Right lobe of liver (tissue), 6 donors: ENCODE data around the gene ZMIZ1. TPM values are rescaled to one million over a fixed set of nuclear protein-coding genes. Genes with fewer than 3 reads are reported as not detected.

ENCODE experiments used
- ATAC-seq, 4 donors: fragments of 200-7000 bp; cut with Tn5 transposase; one replicate each; pipeline ENCODE4 v1.9.1; 2020; ENCODE audit warnings: mild to moderate bottlenecking in 4 of 4, moderate library complexity in 4 of 4
- DNase-seq, 3 donors: peaks; one replicate each; pipeline ENCODE4 v3.0.0-alpha.2; 2020
- H3K27ac ChIP-seq, 3 donors: fragments of 200-600 bp; one replicate each; pipeline ENCODE4 v1.8.0; 2022
- H3K27me3 ChIP-seq, 2 donors: fragments of 200-600 bp; one replicate each; pipeline ENCODE4 v1.8.0; 2022
- H3K36me3 ChIP-seq, 4 donors: fragments of 200-600 bp; sonication (generic) in 1 of 4; one replicate each; pipeline versions ENCODE4 v1.5.1 to v1.8.0; 2017 to 2022; ENCODE audit warnings: control low read depth in 1 of 4
- H3K4me1 ChIP-seq, 4 donors: fragments of 200-600 bp; sonication (generic) in 1 of 4; one replicate each; pipeline versions ENCODE4 v1.5.1 to v1.8.0; 2017 to 2022; ENCODE audit warnings: control low read depth in 1 of 4
- H3K4me3 ChIP-seq, 3 donors: fragments of 200-600 bp; one replicate each; pipeline ENCODE4 v1.8.0; 2022
- H3K9me3 ChIP-seq, 4 donors: fragments of 200-600 bp; sonication (generic) in 1 of 4; one replicate each; pipeline versions ENCODE4 v1.5.1 to v1.8.0; 2017 to 2022; ENCODE audit warnings: control low read depth in 1 of 4
- CTCF ChIP-seq, 4 donors: fragments of 200-600 bp in 3 of 4; fragments of 450-650 bp in 1 of 4; IDR thresholded peaks; one replicate each; pipeline versions ENCODE4 v1.5.1 to v1.8.0; 2016 to 2022; ENCODE audit warnings: antibody characterized with exemption in 4 of 4, mild to moderate bottlenecking in 2 of 4
- POLR2A ChIP-seq: fragments of 450-650 bp; IDR thresholded peaks from one replicate; pipeline ENCODE4 v1.6.1; 2017; ENCODE audit warnings: antibody characterized with exemption, mild to moderate bottlenecking
- WGBS: methylation state at CpG from one replicate; pipeline ENCODE4 v1.1.6; 2018; ENCODE audit warnings: low coverage, low lambda C conversion rate; ENCODE audit not compliant: insufficient coverage; ENCODE audit errors: missing lambda C conversion rate; 5-methylcytosine and 5-hydroxymethylcytosine counted together
- intact Hi-C, 2 donors: fragments of 100-400 bp; cut with DNase I; formaldehyde crosslinking; loops; one replicate each; pipeline versions ENCODE4 v1.11.2 to v1.14.1; 2022
- total RNA-seq, 6 experiments: library from RNA; depleted of rRNA in 2 of 6; stranded (reverse); fragments of >200 nt in 2 of 6; fragmentation: NEBNext Ultra II Directional in 3 of 6; extraction: Animal tissue kit (Norgen Biotek cat#: 25700) in 3 of 6; gene quantifications; one replicate each; pipeline versions ENCODE4 v1.1.0 to v1.2.4, GENCODE V29; 2016 to 2023
- donor health status: DM: no; HTN: yes; CAD: no.
- donor health status: DM: no; HTN: no; CAD: no.
- donor health status: DM: no; HTN: no; CAD: no.
- donor health status: DM: no; HTN: yes; CAD: no.
- donor health status: DM: no; HTN: yes; CAD: no.

The ZMIZ1 gene
- total RNA-seq, 6 experiments from 2014 or later: 9.9 to 22.8 (median 12.3) TPM

DNA sequence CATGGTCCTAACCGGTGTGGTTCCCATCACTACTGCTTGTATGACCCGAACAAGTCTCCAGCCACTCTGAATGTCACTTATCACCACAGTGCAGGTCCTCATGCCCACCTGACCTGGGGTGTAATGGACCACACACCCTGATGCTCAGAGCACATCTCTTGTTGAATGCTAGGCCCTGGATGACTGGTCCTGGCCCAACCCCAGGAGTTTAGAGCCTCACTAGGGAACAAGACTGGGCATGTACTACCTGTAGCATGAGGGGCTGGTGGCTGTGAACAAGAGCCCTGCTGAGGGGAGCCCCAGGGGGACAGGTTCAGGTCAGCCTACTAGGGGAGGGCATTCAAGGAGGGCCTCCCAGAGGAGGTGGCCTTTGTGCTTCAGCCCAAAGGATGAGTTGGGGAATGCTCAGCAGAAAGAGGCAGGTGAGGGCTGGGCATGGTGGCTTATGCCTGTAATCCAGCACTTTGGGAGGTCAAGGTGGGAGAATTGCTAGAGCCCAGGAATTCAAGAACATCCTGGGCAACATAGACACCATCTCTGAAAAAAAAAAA lies 31.2 kb downstream of the ZMIZ1 start:
- H3K4me3 ChIP-seq: no peak overlapping the region
- DNase-seq (no peak), ATAC-seq (no peak)
- H3K27me3 ChIP-seq: no peaks in the 10 kb centered on the region
- H3K9me3 ChIP-seq: no peaks in the 10 kb centered on the region
- H3K27ac ChIP-seq: no peak overlapping the region
- intact Hi-C loops: loop anchor here in 1 of 2 donors (10.0 kb wide), 1 partner anchor 95 kb away; no protein-coding TSS in a partner anchor
- WGBS: no CpG with 5 or more reads among the region's 2 CpGs
- TF ChIP-seq CTCF (IDR thresholded peaks at IDR 0.05): no peak
- no peak for TF ChIP-seq POLR2A
- H3K36me3 ChIP-seq: no peaks in the 10 kb centered on the region
- peaks cover 0 to 58% (median 22%) of the 10 kb centered on the region in 4 donors for H3K4me1 ChIP-seq

DNA sequence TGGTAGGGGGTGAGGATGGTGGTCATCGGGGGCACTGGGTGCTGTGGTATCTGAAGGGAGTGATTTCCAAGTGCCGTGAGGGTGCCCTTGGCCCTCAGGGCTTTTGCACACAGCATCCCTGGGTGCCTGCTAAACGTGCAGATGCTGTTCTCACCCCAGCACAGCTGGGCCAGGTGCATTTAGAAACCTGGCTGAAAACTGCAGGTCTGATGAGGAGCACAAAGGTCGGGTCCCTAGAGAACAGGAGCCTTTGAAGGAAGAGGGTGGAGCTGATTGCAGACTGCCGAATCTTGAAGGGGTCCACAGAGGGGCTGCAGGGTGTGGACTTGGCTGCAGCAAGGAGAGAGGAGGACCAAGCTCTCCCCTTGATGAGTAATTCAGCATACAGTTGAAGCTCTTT lies 32.0 kb downstream of the ZMIZ1 start:
- H3K27ac ChIP-seq: no peak overlapping the region
- no peak overlapping the region for H3K4me3 ChIP-seq
- DNase-seq (no peak), ATAC-seq (no peak)
- H3K27me3 ChIP-seq: no peaks in the 10 kb centered on the region
- H3K4me1 ChIP-seq: peaks cover 0 to 58% (median 23%) of the 10 kb centered on the region in 4 donors
- WGBS: 65% methylated on average over 4 of the region's 5 CpGs
- TF ChIP-seq CTCF (IDR thresholded peaks at IDR 0.05) (no peak), POLR2A (no peak)
- no peaks in the 10 kb centered on the region for H3K9me3 ChIP-seq
- H3K36me3 ChIP-seq: no peaks in the 10 kb centered on the region
- intact Hi-C loops: no loop called here

- Histone ChIP-seq H3K4me3 (no peak overlapping the region), H3K27me3 (no peaks in the 10 kb centered on the region), H3K4me1 (peaks cover 0 to 58% (median 21%) of the 10 kb centered on the region in 4 donors), H3K36me3 (no peaks in the 10 kb centered on the region), H3K9me3 (no peaks in the 10 kb centered on the region), H3K27ac (no peak overlapping the region)
- intact Hi-C loops: no loop called here
- no peak for DNase-seq
- WGBS: 29% methylated on average over 5 of the region's 22 CpGs
- TF ChIP-seq POLR2A (no peak), CTCF (IDR thresholded peaks at IDR 0.05) (no peak)
- ATAC-seq: no peak
These were observed 33.1 kb downstream of the ZMIZ1 start for GRCh38 chr10:79101560-79102497.

DNA sequence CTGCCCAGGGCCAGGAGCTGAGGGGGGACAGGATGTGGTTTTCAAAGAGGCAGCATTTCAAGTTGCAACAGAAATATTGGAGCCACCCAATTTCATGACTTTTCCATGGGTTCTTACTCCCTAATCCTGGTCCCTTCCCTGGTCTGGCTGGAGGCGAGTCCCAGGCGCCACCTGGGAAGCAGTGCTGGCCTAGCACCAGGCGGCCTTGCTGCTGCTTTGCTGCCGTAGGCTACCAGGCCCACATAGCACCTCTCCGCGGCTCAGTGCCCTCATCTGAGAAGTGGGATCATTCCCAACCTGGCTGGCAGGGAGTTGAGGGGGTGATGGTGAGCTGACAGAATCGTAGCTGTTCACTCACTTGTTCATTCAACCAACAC lies 33.7 kb downstream of the ZMIZ1 start:
- intact Hi-C loops: no loop called here
- peaks cover 0 to 52% (median 18%) of the 10 kb centered on the region in 4 donors for H3K4me1 ChIP-seq
- TF ChIP-seq POLR2A: no peak
- TF ChIP-seq CTCF (IDR thresholded peaks at IDR 0.05): no peak
- H3K9me3 ChIP-seq: no peaks in the 10 kb centered on the region
- H3K36me3 ChIP-seq: no peaks in the 10 kb centered on the region
- ATAC-seq (peak in 3 of 4 donors; percentile 14 to 30 (median 28)), DNase-seq (peak in 1 of 3 donors; percentile 54)
- H3K27ac ChIP-seq: no peak overlapping the region
- 57% methylated on average over 3 of the region's 7 CpGs for WGBS
- no peak overlapping the region for H3K4me3 ChIP-seq
- no peaks in the 10 kb centered on the region for H3K27me3 ChIP-seq
